Stimulated activated CD8-positive, alpha-beta memory T cell treated with anti-CD3 and anti-CD28 coated beads, Interleukin-4, amount 100 ng/mL, for 24 hours (primary cell): Measurements from ENCODE around the gene KRT32.

ENCODE experiments used
- DNase-seq: peaks from one replicate; pipeline ENCODE4 v3.0.0-alpha.2; 2020; ENCODE audit warnings: low read depth

Gene KRT32

DNA sequence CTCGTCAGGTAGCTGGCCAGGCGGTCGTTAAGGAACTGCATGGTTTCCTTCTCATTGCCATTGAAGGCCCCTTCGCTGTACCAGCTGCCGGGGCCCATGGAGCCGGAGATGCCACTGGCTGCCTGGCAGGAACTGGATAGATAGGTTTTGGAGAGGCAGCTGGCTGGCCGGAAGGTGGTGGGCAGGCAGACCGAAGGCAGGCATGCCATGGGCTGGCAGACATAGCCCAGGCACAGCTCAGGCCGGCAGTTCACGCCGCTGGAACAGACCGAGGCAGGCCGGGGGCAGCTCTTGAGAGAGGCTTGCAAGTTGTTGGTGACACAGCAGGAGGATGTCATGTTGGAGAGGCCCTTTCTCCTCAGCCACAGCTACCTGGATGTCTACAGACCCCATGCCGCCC, at the start of gene KRT32:
Gene KRT32 (minus strand): TSS at position 399 of the 400 bp plus-strand sequence. CDS start 61 bp downstream, at position 338.
- no peak for DNase-seq

- DNase-seq = no peak
Measured at GRCh38 chr17:41516830-41517283, 49.7 kb upstream of the KRT32 start.

- DNase-seq = no peak
Measured at GRCh38 chr17:41516147-41516829, 49.1 kb upstream of the KRT32 start.

DNA sequence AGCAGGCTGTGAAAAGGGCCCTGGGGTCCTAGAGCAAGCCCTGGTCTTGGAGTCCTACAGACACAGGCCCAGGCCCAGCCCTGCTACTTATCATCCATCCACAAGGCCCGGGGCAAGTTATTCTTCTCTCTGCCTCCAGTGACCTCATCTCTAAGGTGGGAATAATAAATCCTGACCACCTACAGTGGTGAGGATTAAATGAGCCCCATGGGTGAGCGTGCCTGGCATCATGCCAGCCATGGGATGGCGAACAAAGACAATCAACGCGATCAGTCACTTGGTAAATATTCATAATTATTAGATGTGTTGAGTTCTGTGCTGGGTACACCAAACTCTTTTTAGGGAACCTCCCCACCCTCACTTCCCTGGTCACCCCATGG, 46.0 kb upstream of the KRT32 start:
- DNase-seq = no peak

- no peak for DNase-seq
Measured at GRCh38 chr17:41512546-41513167, 45.5 kb upstream of the KRT32 start.

- no peak for DNase-seq
Measured at GRCh38 chr17:41511716-41512115, 44.5 kb upstream of the KRT32 start.

- DNase-seq = no peak
Measured at GRCh38 chr17:41511116-41511515, 43.9 kb upstream of the KRT32 start.

DNA sequence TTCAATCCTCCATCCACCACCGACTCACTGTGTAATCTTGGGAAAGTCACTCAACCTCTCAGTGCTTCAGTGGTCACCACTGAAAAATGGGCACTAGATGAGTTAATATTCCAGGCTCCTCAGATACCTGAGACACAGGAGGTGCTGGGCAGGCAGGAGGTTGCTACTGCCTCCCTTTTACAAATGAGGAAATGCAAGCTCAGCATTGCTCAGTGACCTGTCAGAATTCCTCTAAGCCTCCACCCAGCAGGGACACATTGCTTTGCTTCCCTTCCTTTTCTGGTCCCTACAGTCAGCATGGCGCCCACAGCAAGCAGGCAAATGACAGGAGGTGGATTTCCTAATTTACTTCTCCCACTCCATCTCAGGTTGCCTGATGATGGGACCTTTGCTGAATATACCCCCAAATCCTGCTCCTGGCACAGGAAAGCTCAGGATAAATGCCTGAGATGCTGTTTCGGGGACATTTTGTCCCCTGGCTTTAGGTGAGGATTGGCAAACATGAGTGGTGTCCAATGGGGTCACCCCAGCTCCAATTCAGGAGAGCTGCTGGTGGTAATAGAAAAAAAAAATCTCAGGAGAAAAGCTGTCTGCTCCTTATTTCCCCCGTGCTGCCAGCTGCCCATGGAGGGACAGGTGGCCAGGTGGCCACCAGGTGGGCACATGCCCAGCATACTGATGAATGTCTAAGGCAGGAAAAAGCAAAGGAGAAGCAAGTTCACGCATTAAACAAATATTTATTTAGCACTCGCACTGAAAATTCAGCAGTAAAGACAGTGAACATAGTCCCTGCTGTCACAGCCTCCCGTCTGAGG, 43.3 kb upstream of the KRT32 start:
- DNase-seq = no peak

DNA sequence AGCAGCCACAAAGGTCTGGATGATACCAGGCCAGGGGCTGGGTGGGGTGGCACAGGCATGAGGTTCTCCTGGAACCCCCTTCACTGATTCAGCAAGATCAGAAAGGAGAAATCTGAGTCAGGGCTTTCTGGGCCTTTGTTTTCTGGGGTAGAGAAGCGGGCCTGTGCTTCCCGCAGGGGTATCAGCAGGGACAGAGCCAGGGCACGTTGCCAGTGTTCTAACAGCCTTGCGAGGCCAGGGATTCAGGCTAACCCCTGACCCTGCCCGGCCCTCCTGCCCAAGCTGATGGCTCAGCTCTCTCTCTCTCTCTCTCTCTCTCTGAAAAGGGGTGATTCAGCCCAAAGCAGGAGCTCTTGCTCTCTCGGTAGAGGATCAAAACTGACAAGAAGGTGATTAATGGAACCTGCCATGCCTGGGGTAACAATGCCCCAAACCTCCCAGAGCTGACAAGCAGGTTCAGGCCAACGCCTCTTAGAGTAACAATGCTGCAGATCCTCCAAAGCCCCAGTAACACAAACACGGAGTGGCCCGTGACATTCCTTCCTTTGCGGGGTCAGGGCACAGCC, 40.2 kb upstream of the KRT32 start:
- no peak for DNase-seq

DNA sequence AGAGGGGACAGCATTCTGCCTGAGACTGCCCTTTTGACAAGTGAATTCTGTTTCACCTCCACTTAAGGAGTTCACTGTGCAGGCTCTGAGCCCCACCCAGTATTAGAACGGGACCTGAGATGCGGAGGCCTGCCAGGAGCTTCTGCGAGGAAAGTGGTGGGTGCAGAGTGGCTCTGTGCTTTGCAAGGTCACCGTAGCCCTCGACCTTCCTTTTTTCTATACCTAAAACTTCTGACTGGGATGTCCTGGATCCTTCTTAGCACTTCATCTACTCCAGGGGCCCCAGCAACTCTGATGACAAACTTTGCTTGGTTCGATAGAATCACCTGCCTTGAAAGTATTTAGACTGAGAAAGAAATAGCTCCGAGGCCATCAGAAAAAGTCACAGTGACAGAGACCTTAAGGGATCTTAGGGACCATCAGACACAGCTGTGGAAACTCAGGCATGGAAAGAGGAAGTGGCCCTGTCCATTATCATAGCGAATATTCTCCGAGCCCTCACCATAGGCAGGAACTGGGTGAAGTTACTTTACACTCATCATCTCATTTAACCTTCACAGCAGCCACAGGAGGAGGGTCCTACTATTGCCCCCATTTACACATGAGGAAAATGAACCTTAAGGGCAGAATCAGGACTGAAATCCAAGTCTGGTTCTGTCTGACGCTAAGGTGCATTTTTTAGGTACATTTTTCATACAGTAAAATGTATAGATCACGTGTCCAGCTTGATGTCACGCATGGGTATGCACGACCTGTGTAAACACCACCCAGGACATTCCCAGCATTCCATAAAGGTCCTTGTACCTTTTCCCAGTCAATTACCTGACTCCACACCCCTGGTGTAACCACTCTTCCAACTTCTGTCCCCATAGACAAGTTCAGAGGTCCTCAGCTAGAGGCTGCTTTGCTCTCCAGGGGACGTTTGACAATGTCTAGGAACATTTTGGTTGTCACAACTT, 38.9 kb upstream of the KRT32 start:
- DNase-seq = no peak

DNA sequence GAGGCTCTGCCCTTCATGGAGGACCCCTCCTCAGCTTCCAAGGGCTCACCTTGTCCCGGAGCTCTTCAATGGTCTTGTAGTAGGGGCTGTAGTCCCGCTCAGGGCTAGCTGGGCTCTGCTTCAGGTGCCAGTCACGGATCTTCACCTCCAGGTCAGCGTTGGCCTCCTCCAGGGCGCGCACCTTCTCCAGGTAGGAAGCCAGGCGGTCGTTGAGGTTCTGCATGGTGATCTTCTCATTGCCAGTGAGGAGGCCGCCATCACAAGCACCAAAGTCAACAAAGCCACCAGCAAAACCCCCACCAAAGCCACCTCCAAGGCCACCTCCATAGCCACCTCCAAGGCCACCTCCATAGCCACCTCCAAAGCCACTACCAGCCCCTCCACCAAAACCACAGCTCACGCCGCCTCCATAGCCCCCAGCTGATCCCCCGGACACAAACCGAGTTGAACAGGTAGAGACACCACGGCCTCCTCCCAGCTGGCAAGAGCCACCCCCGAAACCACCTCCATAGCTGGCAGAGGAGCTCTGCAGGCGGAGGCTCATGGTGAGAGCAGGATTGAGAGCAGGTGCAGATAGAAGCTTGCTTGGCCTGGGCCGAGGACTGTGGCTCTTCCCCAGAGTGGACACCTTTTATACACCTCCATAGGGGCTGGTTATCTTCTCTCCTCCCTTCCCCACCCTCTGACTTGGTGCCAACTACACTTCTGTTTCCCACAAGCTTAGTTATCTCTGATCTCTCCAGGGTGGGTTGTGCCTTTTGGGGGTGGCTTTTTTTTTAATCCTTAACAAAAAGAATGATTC, 38.0 kb upstream of the KRT32 start, which contains the start of gene KRT13:
Gene KRT13 (minus strand): TSS at position 606 of the 802 bp plus-strand sequence. CDS start 62 bp downstream, at position 544.
- no peak for DNase-seq

- no peak for DNase-seq
Measured at GRCh38 chr17:41504246-41504977, 37.2 kb upstream of the KRT32 start.

- no peak for DNase-seq
Measured at GRCh38 chr17:41503202-41503601, 36.0 kb upstream of the KRT32 start.

DNA sequence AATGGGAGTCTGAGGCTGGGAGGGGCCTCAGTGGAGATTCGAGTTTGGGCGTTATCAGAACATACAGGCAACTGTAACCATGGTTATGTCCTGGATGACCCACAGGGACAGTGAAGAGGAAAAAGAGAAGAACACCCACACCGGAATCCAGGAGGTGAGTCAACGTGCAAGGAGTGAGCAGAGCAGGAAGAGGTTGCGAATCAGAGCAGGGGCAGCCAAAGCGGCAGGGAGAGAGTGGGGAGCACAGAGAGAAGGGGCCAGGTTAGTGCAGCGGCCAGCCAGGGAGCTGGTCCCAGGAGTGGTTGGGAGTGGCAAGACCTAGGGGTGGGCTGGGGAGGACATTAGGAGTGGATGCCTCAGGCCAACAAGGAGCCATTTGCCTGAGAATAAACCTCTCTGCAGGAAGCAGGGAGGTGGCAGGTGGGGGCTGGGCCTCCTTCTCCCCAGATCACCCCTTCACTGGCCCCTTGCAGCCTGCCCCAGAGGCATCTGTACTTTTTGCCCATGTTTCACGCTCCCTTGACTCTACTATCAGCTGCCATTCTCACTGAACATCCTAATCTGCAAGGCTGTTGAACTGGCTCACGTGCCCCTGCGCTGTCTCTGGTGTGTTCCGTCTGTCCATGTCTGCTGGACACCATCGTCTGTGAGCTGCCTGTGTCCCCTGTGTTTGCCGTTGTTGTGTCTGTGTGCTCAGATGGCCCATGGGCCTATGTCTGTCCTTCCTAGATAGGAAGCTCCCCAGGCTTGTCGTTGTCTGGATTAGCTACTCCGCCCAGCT, 33.1 kb upstream of the KRT32 start:
- no peak for DNase-seq

DNA sequence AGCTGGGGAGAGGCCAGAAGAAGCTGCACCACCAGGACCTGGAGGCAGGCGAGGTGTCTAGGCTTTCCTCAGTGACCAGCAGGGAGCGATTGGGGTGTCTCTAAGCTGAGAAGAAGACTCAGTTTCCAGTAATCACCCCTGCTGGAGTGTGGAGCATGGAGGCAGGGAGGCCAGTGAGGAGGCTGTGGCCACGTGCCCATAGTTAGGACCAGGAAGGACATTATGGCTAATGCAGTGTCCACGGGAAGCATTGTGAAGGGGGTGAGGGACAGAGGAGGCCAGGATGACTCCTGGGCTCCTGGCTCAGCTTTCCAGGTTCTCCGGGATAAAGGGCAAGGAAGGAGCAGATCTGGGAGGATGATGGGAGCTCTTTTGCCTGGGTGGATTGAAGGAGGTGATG, 32.5 kb upstream of the KRT32 start:
- DNase-seq = no peak

GRCh38 chr17:41498276-41498675, 31.1 kb upstream of the KRT32 start:
- no peak for DNase-seq

GRCh38 chr17:41496803-41497484, 29.8 kb upstream of the KRT32 start:
- peak; percentile 51 for DNase-seq

DNA sequence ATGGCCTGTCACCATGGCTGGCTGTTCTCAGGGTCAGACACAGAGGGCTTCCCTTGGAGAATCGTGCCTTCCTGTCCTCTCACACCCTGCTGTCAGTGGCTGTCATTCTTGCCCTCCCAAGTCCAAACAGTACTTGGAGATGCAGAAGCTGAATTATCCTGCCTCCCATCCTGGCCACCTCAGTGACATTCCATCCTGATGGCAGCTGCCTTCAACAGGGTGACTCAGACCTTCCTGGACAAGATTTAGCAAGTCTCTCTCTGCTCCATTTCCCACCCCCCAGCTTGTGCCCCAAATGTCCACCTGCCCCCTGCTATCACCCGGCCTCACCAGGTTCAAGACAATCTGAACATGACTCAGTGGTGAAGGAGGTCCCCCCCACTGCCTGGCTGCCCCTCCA, 27.3 kb upstream of the KRT32 start:
- no peak for DNase-seq
